Medulla oblongata (tissue), 1 donor: ENCODE data around the gene UBA6.

ENCODE experiments used
- DNase-seq: peaks from one replicate; pipeline ENCODE4 v3.0.0-alpha.2; 2015; ENCODE audit errors: extremely low spot score

UBA6 gene

GRCh38 chr4:67576059-67576466 lies 124.9 kb downstream of the UBA6 start:
- DNase-seq: no peak

- no peak for DNase-seq
Measured at GRCh38 chr4:67575232-67576058, 125.5 kb downstream of the UBA6 start.

- no peak for DNase-seq
Measured at GRCh38 chr4:67573193-67573592, 127.8 kb downstream of the UBA6 start.

DNA sequence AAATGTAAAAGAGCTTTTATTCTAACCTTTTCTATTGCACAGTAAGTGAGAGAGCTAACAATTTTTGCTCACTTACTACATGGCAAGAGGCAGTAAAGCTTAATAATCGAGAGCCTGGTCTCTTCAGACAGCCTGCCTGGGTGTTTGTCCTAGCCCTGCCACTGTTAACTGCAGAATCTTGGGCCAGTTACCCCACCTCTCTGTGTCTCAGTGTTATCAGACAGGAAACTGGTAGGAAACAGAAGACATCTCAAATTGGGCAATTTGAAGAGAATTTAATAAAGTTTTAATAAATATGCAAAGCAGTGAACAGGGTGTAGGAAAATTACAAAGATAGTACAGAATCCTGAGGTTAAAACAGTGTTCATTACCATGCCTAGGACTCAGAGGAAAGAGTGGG lies 129.0 kb downstream of the UBA6 start:
- no peak for DNase-seq

DNA sequence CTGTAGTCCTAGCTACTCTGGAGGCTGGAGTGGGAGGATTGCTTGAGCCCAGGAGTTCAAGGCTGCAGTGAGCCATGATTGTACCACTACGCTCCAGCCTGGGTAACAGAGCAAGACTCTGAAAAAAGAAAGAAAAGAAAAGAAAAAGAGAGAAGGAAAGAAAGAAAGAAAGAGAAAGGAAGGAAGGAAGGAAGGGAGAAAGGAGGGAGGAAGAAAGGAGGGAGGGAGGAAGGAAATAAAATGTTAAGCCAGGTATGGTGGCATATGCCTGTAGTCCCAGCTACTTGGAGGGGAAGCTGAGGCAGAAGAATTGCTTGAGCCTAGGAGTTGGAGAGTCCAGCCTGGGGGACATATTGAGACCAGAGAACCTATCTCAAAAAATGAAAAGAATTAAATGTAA lies 130.4 kb downstream of the UBA6 start:
- DNase-seq: no peak

- no peak for DNase-seq
Measured at GRCh38 chr4:67568820-67569219, 132.1 kb downstream of the UBA6 start.

DNA sequence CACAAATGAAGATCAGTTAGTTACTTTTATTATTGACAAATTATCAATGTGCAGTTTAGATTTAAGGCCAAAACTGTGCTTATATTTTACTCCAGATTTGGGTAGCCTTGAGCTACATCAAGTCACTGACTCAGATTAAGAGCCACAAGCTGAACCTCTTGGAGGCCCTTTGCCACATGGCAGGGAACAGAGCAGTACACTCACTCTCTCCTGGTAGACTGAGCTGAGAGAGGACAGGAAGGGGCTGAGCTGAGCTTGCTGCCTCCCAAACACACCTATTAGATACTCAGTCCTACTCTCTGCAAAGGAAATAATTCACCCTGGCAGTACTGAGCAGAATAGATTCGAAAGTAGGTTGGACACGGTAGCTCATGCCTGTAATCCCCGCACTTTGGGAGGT lies 134.6 kb downstream of the UBA6 start:
- no peak for DNase-seq

DNA sequence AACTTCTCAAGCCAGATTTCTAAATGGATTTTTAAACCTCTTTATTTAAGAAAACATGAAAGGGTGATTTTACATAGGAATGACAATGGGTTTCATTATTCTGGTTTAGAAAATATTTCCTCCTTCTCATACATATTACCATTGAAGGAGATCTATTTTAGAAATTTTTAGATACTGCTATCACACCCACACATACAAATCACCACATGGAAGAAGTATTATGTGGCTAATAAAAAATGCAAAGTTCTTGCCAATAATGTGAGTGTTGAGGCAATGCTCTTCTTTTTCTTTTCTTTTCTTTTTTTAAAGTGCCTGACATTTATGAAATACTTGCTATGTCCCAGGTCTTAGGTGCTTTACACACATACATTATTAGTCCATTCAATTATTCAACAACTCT lies 135.7 kb downstream of the UBA6 start:
- no peak for DNase-seq
